ENCODE data around the gene STK26.

- no peak for TF ChIP-seq POLR2A (IDR thresholded peaks at IDR 0.05)
- no peak for TF ChIP-seq CTCF (IDR thresholded peaks at IDR 0.05)
- TF ChIP-seq POLR2AphosphoS5 (IDR thresholded peaks at IDR 0.05): no peak
These were observed 96.2 kb downstream of the STK26 start for GRCh38 chrX:132119283-132119682.
